WTC11 (cell line): Measurements from ENCODE around the gene YKT6. TPM values are rescaled to one million over a fixed set of nuclear protein-coding genes. Genes with fewer than 3 reads are reported as not detected.

ENCODE experiments used
- ATAC-seq: fragments of 200-7000 bp; cut with Tn5 transposase; 2 replicates; pipeline ENCODE4 v1.10.0; 2021; ENCODE audit warnings: mild to moderate bottlenecking, moderate library complexity
- CTCF ChIA-PET: fragments of 300-600 bp; sonication (Branson Sonifier 250); formaldehyde crosslinking; loops from one replicate; lab custom pipeline; 2021; ENCODE audit warnings: antibody characterized with exemption; lab: Charles Lee
- POLR2A ChIA-PET: fragments of 350-600 bp; sonication (Branson Sonifier 250); formaldehyde crosslinking; loops from one replicate; lab custom pipeline; 2021; ENCODE audit warnings: antibody characterized with exemption; lab: Charles Lee
- DNase-seq: peaks from one replicate; pipeline ENCODE4 v3.0.0; 2021; ENCODE audit warnings: low spot score
- H3K27ac Mint-ChIP-seq: 2 replicates; pipeline ENCODE4 v1.8.0; 2021; ENCODE audit warnings: mixed read lengths
- H3K27me3 Mint-ChIP-seq: 2 replicates; pipeline ENCODE4 v1.8.0; 2021; ENCODE audit warnings: low read depth, mild to moderate bottlenecking, moderate library complexity, mixed read lengths
- H3K36me3 Mint-ChIP-seq: 2 replicates; pipeline ENCODE4 v1.8.0; 2021; ENCODE audit warnings: mixed read lengths
- H3K4me1 Mint-ChIP-seq: 2 replicates; pipeline ENCODE4 v1.8.0; 2022; ENCODE audit warnings: mixed read lengths
- H3K4me3 Mint-ChIP-seq: 2 replicates; pipeline ENCODE4 v1.8.0; 2021; ENCODE audit warnings: mild to moderate bottlenecking, moderate library complexity, mixed read lengths
- H3K9me3 Mint-ChIP-seq: 2 replicates; pipeline ENCODE4 v1.8.0; 2021; ENCODE audit warnings: mixed read lengths
- ATF2 ChIP-seq: sonication (generic); formaldehyde crosslinking; IDR thresholded peaks from 2 replicates; pipeline ENCODE4 v1.8.1; 2022; ENCODE audit warnings: low read depth, missing genetic modification reagents, borderline replicate concordance
- E2F4 ChIP-seq: sonication (generic); formaldehyde crosslinking; IDR thresholded peaks from 2 replicates; pipeline ENCODE4 v1.8.1; 2022; ENCODE audit warnings: low read depth, mild to moderate bottlenecking, moderate library complexity, missing genetic modification reagents, borderline replicate concordance
- E2F5 ChIP-seq: sonication (generic); formaldehyde crosslinking; IDR thresholded peaks from 2 replicates; pipeline ENCODE4 v1.8.1; 2022; ENCODE audit warnings: mild to moderate bottlenecking, moderate library complexity, missing genetic modification reagents
- ELF4 ChIP-seq: sonication (generic); formaldehyde crosslinking; IDR thresholded peaks from 2 replicates; pipeline ENCODE4 v1.8.1; 2022; ENCODE audit warnings: low read depth, mild to moderate bottlenecking, moderate library complexity, missing genetic modification reagents
- FOXK1 ChIP-seq: sonication (generic); formaldehyde crosslinking; IDR thresholded peaks from 2 replicates; pipeline ENCODE4 v1.8.0; 2022; ENCODE audit warnings: mild to moderate bottlenecking, moderate library complexity, missing genetic modification reagents
- FOXP1 ChIP-seq: sonication (generic); formaldehyde crosslinking; IDR thresholded peaks from 2 replicates; pipeline ENCODE4 v1.8.0; 2022; ENCODE audit warnings: missing genetic modification reagents, mild to moderate bottlenecking, moderate library complexity, borderline replicate concordance
- GRHL2 ChIP-seq: fragments of 250-450 bp; sonication (Bioruptor Pico); IDR thresholded peaks from 2 replicates; pipeline ENCODE4 v1.8.0; 2022; ENCODE audit warnings: mild to moderate bottlenecking, moderate library complexity; ENCODE audit not compliant: insufficient replicate concordance, severe bottlenecking
- JAZF1 ChIP-seq: fragments of 250-450 bp; sonication (Bioruptor Pico); IDR thresholded peaks from 2 replicates; pipeline ENCODE4 v1.9.0; 2021; ENCODE audit warnings: moderate library complexity, mild to moderate bottlenecking, inconsistent platforms
- MXD4 ChIP-seq: fragments of 250-450 bp; sonication (Bioruptor Pico); IDR thresholded peaks from 2 replicates; pipeline ENCODE4 v1.8.0; 2021; ENCODE audit warnings: mild to moderate bottlenecking, moderate library complexity, borderline replicate concordance
- NFYB ChIP-seq: sonication (generic); formaldehyde crosslinking; conservative IDR thresholded peaks from 2 replicates; pipeline ENCODE4 v1.8.0; 2022; ENCODE audit warnings: low read depth, missing genetic modification reagents
- NR1H2 ChIP-seq: sonication (generic); formaldehyde crosslinking; IDR thresholded peaks from 2 replicates; pipeline ENCODE4 v1.9.0; 2021; ENCODE audit warnings: mild to moderate bottlenecking, moderate library complexity, missing genetic modification reagents
- OVOL2 ChIP-seq: fragments of 250-450 bp; sonication (Bioruptor Pico); IDR thresholded peaks from 2 replicates; pipeline ENCODE4 v1.9.0; 2021; ENCODE audit warnings: mild to moderate bottlenecking, borderline replicate concordance
- PRRX2 ChIP-seq: fragments of 250-450 bp; sonication (Bioruptor Pico); IDR thresholded peaks from 2 replicates; pipeline ENCODE4 v1.8.0; 2021; ENCODE audit warnings: mild to moderate bottlenecking
- RELA ChIP-seq: sonication (generic); formaldehyde crosslinking; IDR thresholded peaks from 2 replicates; pipeline ENCODE4 v1.8.1; 2022; ENCODE audit warnings: missing genetic modification reagents, mild to moderate bottlenecking, borderline replicate concordance
- SMAD3 ChIP-seq: sonication (generic); formaldehyde crosslinking; IDR thresholded peaks from 2 replicates; pipeline ENCODE4 v1.8.0; 2022; ENCODE audit warnings: missing genetic modification reagents, mild to moderate bottlenecking, borderline replicate concordance
- ZBTB21 ChIP-seq: sonication (generic); formaldehyde crosslinking; IDR thresholded peaks from 2 replicates; pipeline ENCODE4 v1.8.1; 2023; ENCODE audit warnings: mild to moderate bottlenecking, missing genetic modification reagents, borderline replicate concordance
- ZBTB43 ChIP-seq: sonication (generic); formaldehyde crosslinking; IDR thresholded peaks from 2 replicates; pipeline ENCODE4 v1.8.1; 2023; ENCODE audit warnings: mild to moderate bottlenecking, missing genetic modification reagents
- total RNA-seq: library from RNA; stranded (reverse); gene quantifications from 3 replicates; pipeline ENCODE4 v1.2.3, GENCODE V29; 2021
- TF ChIP-seq, protein P1 (sequence below): fragments of 250-450 bp; sonication (Bioruptor Pico); IDR thresholded peaks from 2 replicates; pipeline ENCODE4 v1.9.0; 2021; ENCODE audit warnings: mild to moderate bottlenecking
- TF ChIP-seq, protein P2 (sequence below): sonication (generic); formaldehyde crosslinking; IDR thresholded peaks from 2 replicates; pipeline ENCODE4 v1.8.0; 2023; ENCODE audit warnings: mild to moderate bottlenecking, missing genetic modification reagents
- TF ChIP-seq, protein P3 (sequence below): fragments of 250-450 bp; sonication (Bioruptor Pico); IDR thresholded peaks from 2 replicates; pipeline ENCODE4 v1.9.0; 2021; ENCODE audit warnings: moderate library complexity, mild to moderate bottlenecking, inconsistent platforms, borderline replicate concordance

Gene YKT6
- total RNA-seq, 1 experiment from 2014 or later = 102 TPM

DNA sequence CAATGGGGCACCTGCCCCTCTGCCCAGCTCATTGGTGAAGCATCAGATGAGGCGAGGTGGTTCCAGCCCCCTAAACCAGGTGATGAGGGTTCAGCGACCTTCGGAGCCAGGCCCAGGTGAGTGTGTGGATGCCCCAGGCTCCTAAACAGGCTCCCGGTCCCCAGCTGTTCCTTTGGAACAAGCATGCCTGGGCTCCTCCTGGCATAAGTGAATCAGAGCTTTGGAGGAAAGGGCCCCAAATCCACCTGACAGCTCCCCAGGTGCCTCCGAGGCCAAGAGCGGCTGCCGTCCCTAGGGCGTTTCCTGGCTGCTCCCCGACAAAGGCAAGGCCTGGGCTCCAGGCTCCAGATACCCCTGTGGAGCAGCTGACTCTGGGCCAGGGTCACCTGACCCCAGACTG, 61.3 kb downstream of the YKT6 start:
- no peaks in the 10 kb centered on the region for H3K27me3 Mint-ChIP-seq
- ChIA-PET POLR2A (no interaction called here), CTCF (interaction anchor here (0.6 to 2.0 kb wide), 4 partner anchors 21 to 1024 kb away, joined by 3 to 6 read pairs (median 4); no protein-coding TSS in a partner anchor)
- DNase-seq = no peak
- TF ChIP-seq ATF2 (CRISPR knock-in tag) (no peak), ZBTB21 (CRISPR knock-in tag) (no peak), ELF4 (no peak), OVOL2 (CRISPR knock-in tag) (no peak), RELA (CRISPR knock-in tag) (no peak), SMAD3 (no peak), NR1H2 (no peak), ZBTB43 (CRISPR knock-in tag) (no peak), PRRX2 (CRISPR knock-in tag) (no peak), E2F5 (CRISPR knock-in tag) (no peak)
- ATAC-seq = no peak
- no peaks in the 10 kb centered on the region for H3K9me3 Mint-ChIP-seq
- H3K4me1 Mint-ChIP-seq = peaks cover 3% of the 10 kb centered on the region; the same call in 1 of the 2 replicates
- H3K27ac Mint-ChIP-seq = no peak overlapping the region
- no peaks in the 10 kb centered on the region for H3K36me3 Mint-ChIP-seq
- H3K4me3 Mint-ChIP-seq = no peak overlapping the region

DNA sequence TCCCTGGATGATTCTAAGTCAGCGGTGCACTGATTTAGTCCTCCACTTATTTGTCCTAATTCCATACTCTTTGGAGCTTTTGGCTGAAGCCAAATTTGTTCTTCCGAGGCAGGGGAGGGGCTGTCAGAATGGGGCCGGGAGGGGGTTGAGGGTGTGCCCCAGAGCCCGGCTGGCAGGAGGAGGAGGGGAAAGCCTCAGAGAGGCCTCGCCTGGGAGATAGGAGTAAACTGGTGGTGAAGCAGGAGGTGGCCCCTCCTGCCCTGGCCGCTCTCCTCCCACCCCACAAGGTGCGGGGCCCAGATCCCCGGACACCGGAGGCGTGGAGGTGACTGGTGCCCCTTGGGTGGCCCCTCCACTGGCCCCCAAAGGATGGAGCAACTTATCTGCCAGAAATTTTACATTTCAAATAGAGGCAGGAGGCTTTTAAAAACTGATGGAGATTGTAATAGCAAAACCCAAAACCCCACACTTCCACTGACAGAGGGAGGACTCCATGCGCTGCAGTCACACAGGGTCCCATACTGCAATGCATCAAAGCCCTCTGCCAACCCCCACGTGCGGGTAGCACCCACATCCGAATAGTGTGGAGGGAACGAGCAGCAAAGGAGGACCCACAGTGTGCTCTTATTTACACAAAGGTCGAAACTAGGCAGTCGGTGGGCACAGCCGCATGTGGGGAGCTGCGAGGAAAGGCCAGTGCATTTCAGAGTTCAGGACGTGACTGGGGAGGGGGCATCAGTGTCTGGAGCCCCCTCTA, 62.7 kb downstream of the YKT6 start:
- ATAC-seq = no peak
- peak overlapping the region; percentile 45; the same call in 1 of the 2 replicates for H3K27ac Mint-ChIP-seq
- ChIA-PET CTCF (no interaction called here), POLR2A (no interaction called here)
- TF ChIP-seq FOXP1 (no peak), FOXK1 (no peak), MXD4 (CRISPR knock-in tag) (no peak), ATF2 (CRISPR knock-in tag) (no peak), E2F4 (CRISPR knock-in tag) (no peak), NFYB (no peak), GRHL2 (CRISPR knock-in tag) (no peak), JAZF1 (CRISPR knock-in tag) (no peak)
- TF ChIP-seq, protein P1, sequence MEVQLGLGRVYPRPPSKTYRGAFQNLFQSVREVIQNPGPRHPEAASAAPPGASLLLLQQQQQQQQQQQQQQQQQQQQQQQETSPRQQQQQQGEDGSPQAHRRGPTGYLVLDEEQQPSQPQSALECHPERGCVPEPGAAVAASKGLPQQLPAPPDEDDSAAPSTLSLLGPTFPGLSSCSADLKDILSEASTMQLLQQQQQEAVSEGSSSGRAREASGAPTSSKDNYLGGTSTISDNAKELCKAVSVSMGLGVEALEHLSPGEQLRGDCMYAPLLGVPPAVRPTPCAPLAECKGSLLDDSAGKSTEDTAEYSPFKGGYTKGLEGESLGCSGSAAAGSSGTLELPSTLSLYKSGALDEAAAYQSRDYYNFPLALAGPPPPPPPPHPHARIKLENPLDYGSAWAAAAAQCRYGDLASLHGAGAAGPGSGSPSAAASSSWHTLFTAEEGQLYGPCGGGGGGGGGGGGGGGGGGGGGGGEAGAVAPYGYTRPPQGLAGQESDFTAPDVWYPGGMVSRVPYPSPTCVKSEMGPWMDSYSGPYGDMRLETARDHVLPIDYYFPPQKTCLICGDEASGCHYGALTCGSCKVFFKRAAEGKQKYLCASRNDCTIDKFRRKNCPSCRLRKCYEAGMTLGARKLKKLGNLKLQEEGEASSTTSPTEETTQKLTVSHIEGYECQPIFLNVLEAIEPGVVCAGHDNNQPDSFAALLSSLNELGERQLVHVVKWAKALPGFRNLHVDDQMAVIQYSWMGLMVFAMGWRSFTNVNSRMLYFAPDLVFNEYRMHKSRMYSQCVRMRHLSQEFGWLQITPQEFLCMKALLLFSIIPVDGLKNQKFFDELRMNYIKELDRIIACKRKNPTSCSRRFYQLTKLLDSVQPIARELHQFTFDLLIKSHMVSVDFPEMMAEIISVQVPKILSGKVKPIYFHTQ (CRISPR knock-in tag) = no peak
- TF ChIP-seq, protein P2, sequence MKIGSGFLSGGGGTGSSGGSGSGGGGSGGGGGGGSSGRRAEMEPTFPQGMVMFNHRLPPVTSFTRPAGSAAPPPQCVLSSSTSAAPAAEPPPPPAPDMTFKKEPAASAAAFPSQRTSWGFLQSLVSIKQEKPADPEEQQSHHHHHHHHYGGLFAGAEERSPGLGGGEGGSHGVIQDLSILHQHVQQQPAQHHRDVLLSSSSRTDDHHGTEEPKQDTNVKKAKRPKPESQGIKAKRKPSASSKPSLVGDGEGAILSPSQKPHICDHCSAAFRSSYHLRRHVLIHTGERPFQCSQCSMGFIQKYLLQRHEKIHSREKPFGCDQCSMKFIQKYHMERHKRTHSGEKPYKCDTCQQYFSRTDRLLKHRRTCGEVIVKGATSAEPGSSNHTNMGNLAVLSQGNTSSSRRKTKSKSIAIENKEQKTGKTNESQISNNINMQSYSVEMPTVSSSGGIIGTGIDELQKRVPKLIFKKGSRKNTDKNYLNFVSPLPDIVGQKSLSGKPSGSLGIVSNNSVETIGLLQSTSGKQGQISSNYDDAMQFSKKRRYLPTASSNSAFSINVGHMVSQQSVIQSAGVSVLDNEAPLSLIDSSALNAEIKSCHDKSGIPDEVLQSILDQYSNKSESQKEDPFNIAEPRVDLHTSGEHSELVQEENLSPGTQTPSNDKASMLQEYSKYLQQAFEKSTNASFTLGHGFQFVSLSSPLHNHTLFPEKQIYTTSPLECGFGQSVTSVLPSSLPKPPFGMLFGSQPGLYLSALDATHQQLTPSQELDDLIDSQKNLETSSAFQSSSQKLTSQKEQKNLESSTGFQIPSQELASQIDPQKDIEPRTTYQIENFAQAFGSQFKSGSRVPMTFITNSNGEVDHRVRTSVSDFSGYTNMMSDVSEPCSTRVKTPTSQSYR (CRISPR knock-in tag) = no peak
- TF ChIP-seq, protein P3, sequence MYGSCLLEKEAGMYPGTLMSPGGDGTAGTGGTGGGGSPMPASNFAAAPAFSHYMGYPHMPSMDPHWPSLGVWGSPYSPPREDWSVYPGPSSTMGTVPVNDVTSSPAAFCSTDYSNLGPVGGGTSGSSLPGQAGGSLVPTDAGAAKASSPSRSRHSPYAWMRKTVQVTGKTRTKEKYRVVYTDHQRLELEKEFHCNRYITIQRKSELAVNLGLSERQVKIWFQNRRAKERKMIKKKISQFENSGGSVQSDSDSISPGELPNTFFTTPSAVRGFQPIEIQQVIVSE (CRISPR knock-in tag) = no peak
- no peak for DNase-seq
- H3K4me3 Mint-ChIP-seq = no peak overlapping the region
- no peaks in the 10 kb centered on the region for H3K36me3 Mint-ChIP-seq
- no peaks in the 10 kb centered on the region for H3K9me3 Mint-ChIP-seq
- no peaks in the 10 kb centered on the region for H3K27me3 Mint-ChIP-seq
- peaks cover 3% of the 10 kb centered on the region; the same call in 1 of the 2 replicates for H3K4me1 Mint-ChIP-seq
